ENCODE results near the gene JAZF1. TPM values are rescaled to one million over a fixed set of nuclear protein-coding genes. Genes with fewer than 3 reads are reported as not detected.

JAZF1 gene
- total RNA-seq, 1 donor from 2014 or later, result 3.1 TPM

DNA sequence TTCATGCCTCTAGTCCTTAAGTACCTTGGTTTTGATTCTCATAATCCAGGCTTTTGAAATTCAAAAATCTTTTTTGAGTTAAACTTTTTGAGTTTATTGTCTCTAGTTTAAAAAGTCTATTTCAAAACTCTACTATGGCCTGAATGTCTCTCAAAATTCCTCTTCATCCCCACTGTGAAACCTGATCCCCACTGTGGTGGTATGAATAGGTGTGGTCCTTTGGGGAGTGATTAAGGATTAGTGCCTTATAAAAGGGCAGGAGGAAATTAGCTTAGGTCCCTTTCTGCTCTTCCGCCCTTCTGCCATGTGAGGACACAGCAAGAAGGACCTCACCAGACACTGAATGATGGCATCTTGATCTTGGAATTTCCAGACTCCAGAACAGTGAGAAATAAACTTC, 44.1 kb upstream of the JAZF1 start:
- H3K4me1 Mint-ChIP-seq, result no peaks in the 10 kb centered on the region
- H3K4me3 Mint-ChIP-seq, result no peak overlapping the region
- no peak overlapping the region for H3K27ac Mint-ChIP-seq (ENCODE audit: unreplicated experiment)

DNA sequence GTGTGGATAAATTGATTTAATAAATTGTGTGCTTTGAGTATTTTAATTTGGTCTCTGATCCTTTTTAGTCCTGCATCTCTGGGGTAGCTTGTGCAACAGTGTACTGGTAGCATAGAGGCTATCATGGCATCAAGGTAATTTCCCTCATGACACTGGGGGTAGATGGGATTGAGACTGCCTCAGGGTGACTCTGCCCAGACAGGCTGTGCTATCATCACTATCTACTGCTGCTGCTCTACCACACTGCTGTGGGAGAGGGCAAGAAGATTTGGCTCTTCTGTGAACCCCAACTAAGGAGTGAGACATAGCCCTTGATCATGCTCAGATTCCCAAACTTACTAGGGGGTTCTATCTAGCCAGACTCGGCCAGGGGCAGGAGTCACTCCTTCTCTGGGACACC, 43.6 kb upstream of the JAZF1 start:
- H3K4me3 Mint-ChIP-seq, result no peak overlapping the region
- TF ChIP-seq, protein P1, sequence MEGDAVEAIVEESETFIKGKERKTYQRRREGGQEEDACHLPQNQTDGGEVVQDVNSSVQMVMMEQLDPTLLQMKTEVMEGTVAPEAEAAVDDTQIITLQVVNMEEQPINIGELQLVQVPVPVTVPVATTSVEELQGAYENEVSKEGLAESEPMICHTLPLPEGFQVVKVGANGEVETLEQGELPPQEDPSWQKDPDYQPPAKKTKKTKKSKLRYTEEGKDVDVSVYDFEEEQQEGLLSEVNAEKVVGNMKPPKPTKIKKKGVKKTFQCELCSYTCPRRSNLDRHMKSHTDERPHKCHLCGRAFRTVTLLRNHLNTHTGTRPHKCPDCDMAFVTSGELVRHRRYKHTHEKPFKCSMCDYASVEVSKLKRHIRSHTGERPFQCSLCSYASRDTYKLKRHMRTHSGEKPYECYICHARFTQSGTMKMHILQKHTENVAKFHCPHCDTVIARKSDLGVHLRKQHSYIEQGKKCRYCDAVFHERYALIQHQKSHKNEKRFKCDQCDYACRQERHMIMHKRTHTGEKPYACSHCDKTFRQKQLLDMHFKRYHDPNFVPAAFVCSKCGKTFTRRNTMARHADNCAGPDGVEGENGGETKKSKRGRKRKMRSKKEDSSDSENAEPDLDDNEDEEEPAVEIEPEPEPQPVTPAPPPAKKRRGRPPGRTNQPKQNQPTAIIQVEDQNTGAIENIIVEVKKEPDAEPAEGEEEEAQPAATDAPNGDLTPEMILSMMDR (conservative IDR thresholded peaks at IDR 0.05), result no peak
- H3K9me3 Mint-ChIP-seq, result no peaks in the 10 kb centered on the region
- no peak for DNase-seq (ENCODE audit: low read depth, low spot score)
- no peaks in the 10 kb centered on the region for H3K4me1 Mint-ChIP-seq
- H3K27me3 Mint-ChIP-seq (ENCODE audit: low read depth), result no peaks in the 10 kb centered on the region
- no peaks in the 10 kb centered on the region for H3K36me3 Mint-ChIP-seq (ENCODE audit: low read depth)
- H3K27ac Mint-ChIP-seq (ENCODE audit: unreplicated experiment), result no peak overlapping the region

More for the DNA sequence above, 44.1 kb upstream of the JAZF1 start:
- TF ChIP-seq, protein P1 (conservative IDR thresholded peaks at IDR 0.05), result no peak
- Mint-ChIP-seq H3K9me3 (no peaks in the 10 kb centered on the region), H3K36me3 (ENCODE audit: low read depth) (no peaks in the 10 kb centered on the region), H3K27me3 (ENCODE audit: low read depth) (no peaks in the 10 kb centered on the region)
- no peak for DNase-seq (ENCODE audit: low read depth, low spot score)

DNA sequence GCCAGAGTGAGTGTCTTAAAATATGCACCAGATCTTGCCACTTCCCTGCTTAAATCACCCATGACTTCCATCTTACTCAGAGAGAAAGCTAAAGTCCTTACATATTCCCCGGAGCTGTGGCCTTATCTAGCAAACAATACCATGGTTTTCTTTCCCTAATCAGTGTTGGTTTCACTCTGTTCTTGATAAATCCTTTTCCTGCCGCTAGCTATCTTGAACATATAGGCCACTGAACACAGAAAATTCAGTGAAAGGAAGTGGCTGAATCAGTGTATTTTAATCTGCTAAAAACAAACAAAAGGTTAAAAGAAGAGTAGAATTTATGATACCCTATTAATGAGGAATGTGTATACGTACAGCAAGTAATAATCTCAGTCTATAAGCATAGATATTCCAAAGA, 42.0 kb upstream of the JAZF1 start:
- H3K27ac Mint-ChIP-seq (ENCODE audit: unreplicated experiment), result no peak overlapping the region
- TF ChIP-seq, protein P1 (conservative IDR thresholded peaks at IDR 0.05), result no peak
- no peaks in the 10 kb centered on the region for H3K4me1 Mint-ChIP-seq
- no peak overlapping the region for H3K4me3 Mint-ChIP-seq
- no peaks in the 10 kb centered on the region for H3K9me3 Mint-ChIP-seq
- DNase-seq (ENCODE audit: low read depth, low spot score), result no peak
- H3K27me3 Mint-ChIP-seq (ENCODE audit: low read depth), result no peaks in the 10 kb centered on the region
- H3K36me3 Mint-ChIP-seq (ENCODE audit: low read depth), result no peaks in the 10 kb centered on the region

DNA sequence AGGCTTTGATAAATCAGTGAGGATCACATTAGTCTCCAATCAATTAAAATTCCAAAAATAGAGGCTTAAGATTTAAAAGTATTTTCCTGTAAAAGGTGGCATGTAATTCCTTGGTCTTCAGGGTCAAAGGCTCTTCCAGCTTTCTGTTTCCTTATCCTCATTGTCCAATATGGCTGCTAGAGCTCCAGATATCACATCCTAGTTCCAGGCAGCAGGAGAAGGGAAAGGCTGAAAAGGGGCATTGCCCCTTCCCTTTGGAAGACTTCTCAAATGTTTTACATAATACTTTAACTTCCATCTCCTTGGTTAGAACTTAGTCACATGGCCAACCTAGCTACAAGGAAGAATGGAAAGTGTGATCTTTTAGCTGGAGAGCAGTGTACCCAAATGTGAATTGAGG, 39.2 kb upstream of the JAZF1 start:
- no peak for DNase-seq (ENCODE audit: low read depth, low spot score)
- peaks cover under 1% of the 10 kb centered on the region for H3K27me3 Mint-ChIP-seq (ENCODE audit: low read depth)
- H3K27ac Mint-ChIP-seq (ENCODE audit: unreplicated experiment), result no peak overlapping the region
- no peaks in the 10 kb centered on the region for H3K36me3 Mint-ChIP-seq (ENCODE audit: low read depth)
- no peaks in the 10 kb centered on the region for H3K4me1 Mint-ChIP-seq
- H3K9me3 Mint-ChIP-seq, result no peaks in the 10 kb centered on the region
- no peak overlapping the region for H3K4me3 Mint-ChIP-seq
- TF ChIP-seq, protein P1 (conservative IDR thresholded peaks at IDR 0.05), result no peak

DNA sequence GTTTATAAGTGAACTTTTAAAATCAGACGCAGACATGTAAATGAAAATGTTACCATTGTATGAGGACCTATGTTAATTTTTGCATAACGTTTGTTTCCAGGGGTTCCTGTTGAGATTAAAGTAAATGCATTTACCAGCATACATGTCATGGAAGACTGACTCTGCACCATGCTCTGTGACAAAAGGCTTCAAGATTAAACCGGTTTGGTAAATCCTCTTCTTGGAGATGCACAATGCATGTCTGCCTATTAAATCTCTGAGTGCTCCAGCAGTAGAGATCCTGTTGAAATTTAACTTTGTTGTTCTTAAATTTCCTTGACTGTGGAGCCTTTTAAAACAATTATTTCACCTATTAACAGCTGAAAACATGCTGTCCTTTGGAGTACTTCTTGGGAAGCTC, 36.5 kb upstream of the JAZF1 start:
- H3K27me3 Mint-ChIP-seq (ENCODE audit: low read depth), result peaks cover 2% of the 10 kb centered on the region
- TF ChIP-seq, protein P1 (conservative IDR thresholded peaks at IDR 0.05), result no peak
- no peak overlapping the region for H3K27ac Mint-ChIP-seq (ENCODE audit: unreplicated experiment)
- DNase-seq (ENCODE audit: low read depth, low spot score), result no peak
- H3K4me3 Mint-ChIP-seq, result no peak overlapping the region
- no peaks in the 10 kb centered on the region for H3K9me3 Mint-ChIP-seq
- no peaks in the 10 kb centered on the region for H3K36me3 Mint-ChIP-seq (ENCODE audit: low read depth)
- H3K4me1 Mint-ChIP-seq, result no peaks in the 10 kb centered on the region

DNA sequence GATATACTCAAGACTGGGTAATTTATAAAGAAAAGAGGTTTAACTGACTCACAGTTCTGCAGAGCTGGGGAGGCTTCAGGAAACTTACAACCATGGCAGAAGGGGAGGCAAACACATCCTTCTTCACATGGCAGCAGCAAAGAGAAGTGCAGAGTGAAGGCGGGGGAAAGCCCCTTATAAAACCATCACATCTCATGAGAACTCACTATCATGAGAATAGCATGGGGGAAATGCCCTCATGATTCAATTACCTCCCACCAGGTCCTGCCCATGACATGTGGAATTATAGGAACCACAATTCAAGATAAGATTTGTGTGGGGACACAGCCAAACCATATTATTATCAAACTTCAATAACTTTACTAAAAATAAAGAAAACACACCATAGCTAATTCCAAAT, 30.4 kb upstream of the JAZF1 start:
- Mint-ChIP-seq H3K4me1 (no peaks in the 10 kb centered on the region), H3K9me3 (no peaks in the 10 kb centered on the region), H3K36me3 (ENCODE audit: low read depth) (no peaks in the 10 kb centered on the region), H3K27me3 (ENCODE audit: low read depth) (peaks cover 7% of the 10 kb centered on the region), H3K27ac (ENCODE audit: unreplicated experiment) (no peak overlapping the region), H3K4me3 (no peak overlapping the region)
- TF ChIP-seq, protein P1 (conservative IDR thresholded peaks at IDR 0.05), result no peak
- no peak for DNase-seq (ENCODE audit: low read depth, low spot score)
